CD4-positive, alpha-beta T cell treated with Interleukin-21 for 1 hour (primary cell): ENCODE results near the gene PPEF2.

Source experiments
- DNase-seq: peaks from one replicate; pipeline ENCODE4 v3.0.0-alpha.2; 2020

Gene PPEF2

DNA sequence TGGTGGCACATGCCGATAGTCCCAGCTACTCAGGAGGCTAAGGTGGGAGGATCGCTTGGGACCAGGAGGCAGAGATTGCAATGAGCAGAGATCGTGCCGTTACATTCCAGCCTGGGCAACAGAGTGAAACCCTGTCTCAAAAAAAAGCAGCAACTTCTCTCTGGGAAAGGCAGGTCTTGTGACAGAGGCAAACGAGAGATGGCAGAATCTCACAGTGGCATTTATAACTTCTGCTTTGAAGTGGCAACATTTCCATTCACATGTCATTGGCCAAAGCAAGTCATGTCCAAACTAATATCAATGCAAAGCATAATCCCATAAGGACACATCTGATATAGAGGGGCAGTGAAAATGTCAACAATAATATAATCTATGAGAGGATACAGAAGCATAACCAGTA is 79.8 kb downstream of the PPEF2 start:
- DNase-seq = no peak

DNA sequence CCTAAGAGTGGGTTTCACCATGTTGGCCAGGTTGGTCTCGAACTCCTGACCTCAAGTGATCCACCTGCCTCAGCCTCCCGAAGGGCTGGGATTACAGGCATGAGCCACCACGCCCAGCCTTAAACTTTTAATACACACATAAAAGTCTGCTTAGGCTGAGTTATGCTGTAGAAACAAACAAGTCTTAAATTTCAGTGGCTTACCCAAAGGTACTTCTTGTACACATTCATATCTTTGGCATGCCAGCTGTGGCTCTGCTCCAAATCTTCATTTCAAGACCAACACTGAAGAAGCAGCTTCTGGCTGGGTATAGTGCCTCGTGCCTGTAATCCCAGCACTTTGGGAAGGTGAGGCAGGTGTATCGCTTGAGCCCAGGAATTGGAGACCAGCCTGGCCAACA is 80.3 kb downstream of the PPEF2 start:
- DNase-seq = no peak

DNA sequence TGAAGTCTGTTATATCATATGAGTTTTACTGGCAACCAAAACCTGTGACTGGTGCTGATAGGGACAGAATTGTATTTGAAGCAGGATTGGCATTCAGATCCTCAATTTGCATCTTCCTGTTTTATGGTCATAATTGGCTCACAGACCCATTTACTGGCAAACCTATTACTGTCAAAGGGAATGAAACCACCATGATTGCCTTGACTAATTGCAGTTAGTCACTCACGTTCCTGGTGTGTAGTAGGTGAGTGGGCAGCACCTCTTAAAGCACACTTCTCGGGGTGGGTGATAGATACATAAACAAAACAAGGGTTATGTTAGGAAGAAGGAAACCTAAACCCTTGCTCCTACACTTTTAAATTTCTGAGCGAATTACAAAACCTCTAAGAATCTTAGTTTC is 81.0 kb downstream of the PPEF2 start:
- DNase-seq = no peak

DNA sequence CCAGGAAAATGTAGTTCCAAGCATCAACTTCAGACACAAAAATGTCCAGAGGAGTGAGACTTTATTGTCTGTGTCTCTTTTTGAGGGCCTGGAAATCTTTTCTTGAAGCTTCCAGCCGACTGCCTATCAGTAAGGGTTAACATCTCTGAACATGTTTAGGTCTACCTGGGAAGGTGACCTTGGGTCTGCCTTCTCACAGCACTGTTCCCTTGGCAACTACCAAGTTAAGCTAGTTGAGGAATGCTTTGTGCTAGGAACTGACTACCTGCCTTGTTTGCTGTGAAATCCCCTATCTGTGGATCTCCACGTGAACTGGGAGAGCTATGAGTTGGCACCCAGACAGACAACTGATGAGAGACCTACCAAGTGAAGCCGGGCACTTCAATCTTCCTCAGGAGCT is 81.6 kb downstream of the PPEF2 start:
- no peak for DNase-seq

DNA sequence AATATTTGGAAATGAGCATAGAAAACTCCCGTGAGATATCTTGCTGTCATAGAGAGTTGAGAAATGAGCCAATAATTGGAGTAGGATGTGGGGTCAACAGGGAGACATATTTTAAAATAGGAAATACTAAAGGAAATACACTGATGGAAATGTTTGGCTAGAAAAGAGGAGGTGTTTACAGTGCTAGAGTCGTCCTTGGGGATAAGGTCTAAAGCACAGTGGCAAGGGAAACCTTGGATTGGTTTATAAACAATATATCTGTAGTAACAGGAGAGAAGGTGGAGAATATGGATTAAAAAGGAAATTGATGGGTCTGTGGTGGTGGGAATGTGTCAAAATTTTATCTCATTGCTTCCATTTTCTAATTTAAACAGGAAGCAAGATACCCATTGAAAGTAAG is 82.1 kb downstream of the PPEF2 start:
- no peak for DNase-seq

DNA sequence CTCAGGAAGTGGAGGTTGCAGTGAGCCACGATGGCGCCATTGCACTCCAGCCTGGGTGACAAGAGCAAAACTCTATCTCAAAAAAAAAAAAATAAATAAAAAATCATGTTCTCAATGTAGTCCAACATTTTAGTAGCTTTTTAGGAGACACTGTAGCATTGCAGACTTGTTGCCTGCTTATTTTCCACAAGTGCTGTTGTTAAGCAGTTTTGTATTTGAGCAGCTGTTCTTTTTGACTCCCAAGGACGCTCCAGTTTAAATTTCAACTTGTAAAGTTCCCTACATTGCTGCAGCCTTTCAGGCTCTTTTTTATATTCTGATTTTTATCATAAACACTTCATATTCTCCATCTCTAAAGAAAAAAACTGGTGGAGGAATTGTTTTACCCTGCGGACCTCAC is 83.1 kb downstream of the PPEF2 start:
- DNase-seq = no peak

DNA sequence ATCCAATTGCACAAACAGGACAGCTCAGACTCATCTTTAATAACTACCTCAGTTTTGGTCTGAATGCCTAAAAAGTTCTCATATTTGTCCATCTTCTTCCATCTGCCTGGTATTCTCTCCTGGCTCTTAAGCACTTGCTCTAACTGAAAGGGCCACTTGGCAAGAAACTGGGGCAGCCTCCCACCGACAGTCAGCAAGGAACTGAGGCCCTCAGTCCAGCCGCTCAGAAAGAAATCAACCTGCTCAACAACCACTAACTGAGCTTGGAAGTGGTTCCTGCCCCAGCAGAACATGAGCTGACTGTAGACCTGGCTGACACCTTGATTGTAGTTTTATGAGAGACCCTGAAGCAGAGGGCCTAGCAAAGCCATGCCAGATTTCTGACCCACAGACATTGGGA is 84.4 kb downstream of the PPEF2 start:
- no peak for DNase-seq
